GM12878 (cell line): ENCODE data around the gene DIS3L2. TPM values are rescaled to one million over a fixed set of nuclear protein-coding genes. Genes with fewer than 3 reads are reported as not detected.

Experiments
- BCLAF1 ChIP-seq: fragments of 450-650 bp; IDR thresholded peaks from 2 replicates; pipeline ENCODE4 v1.6.1; 2017; ENCODE audit warnings: antibody characterized with exemption, mild to moderate bottlenecking, moderate library complexity
- HSF1 ChIP-seq: fragments of 150-350 bp; IDR thresholded peaks from 2 replicates; pipeline ENCODE4 v1.6.1; 2014; ENCODE audit warnings: mild to moderate bottlenecking, low read depth, low read length
- IRF5 ChIP-seq: fragments of 450-650 bp; IDR thresholded peaks from 2 replicates; pipeline ENCODE4 v1.6.1; 2017; ENCODE audit warnings: borderline replicate concordance
- MTA3 ChIP-seq: IDR thresholded peaks from 2 replicates; pipeline ENCODE4 v1.6.1; 2012; ENCODE audit warnings: low read length, inconsistent platforms, borderline replicate concordance
- SUPT20H ChIP-seq: IDR thresholded peaks from 2 replicates; pipeline ENCODE4 v1.6.1; 2011; ENCODE audit warnings: low read depth, mild to moderate bottlenecking, low read length, moderate library complexity, borderline replicate concordance; ENCODE audit not compliant: control insufficient read depth
- TBL1XR1 ChIP-seq: IDR thresholded peaks from 2 replicates; pipeline ENCODE4 v1.6.1; 2012; ENCODE audit warnings: low read depth, low read length, improper control_type of control experiment
- TCF3 ChIP-seq: IDR thresholded peaks from 2 replicates; pipeline ENCODE4 v1.6.1; 2012; ENCODE audit warnings: low read depth, mild to moderate bottlenecking, low read length, borderline replicate concordance; ENCODE audit not compliant: insufficient read depth
- ZBTB33 ChIP-seq: fragments of 450-650 bp; IDR thresholded peaks from 2 replicates; pipeline ENCODE4 v1.6.1; 2017; ENCODE audit warnings: mild to moderate bottlenecking
- ZNF592 ChIP-seq: fragments of 450-650 bp; IDR thresholded peaks from 2 replicates; pipeline ENCODE4 v1.6.1; 2017; ENCODE audit warnings: mild to moderate bottlenecking, moderate library complexity
- polyA plus RNA-seq, 11 experiments: library from polyadenylated mRNA; depleted of rRNA in 4 of 11; unstranded in 6 of 11; stranded (reverse) in 5 of 11; fragments of >200 nt; fragmentation: Nextera tagmentation in 4 of 11; fragmentation: Illumina TruSeq in 1 of 11; extraction: Ambion mirVana in 4 of 11; extraction: Trizol in 1 of 11; gene quantifications; 1 replicate in 1 of 11; 2 replicates in 10 of 11; pipeline versions ENCODE4 v1.2.1 to v1.2.3, GENCODE V29; 2011 to 2016; ENCODE audit warnings: inconsistent platforms in 2 of 11, missing spikeins in 2 of 11, low read depth in 1 of 11
- total RNA-seq, 4 experiments: library from RNA; depleted of rRNA in 3 of 4; stranded (reverse); fragments of >200 nt in 3 of 4; fragmentation: Illumina TruSeq in 1 of 4; extraction: Trizol in 1 of 4; gene quantifications; 2 replicates each; pipeline versions ENCODE4 v1.2.1 to v1.2.3, GENCODE V29; 2013 to 2021

The DIS3L2 gene
- total and polyA plus RNA-seq, 10 of the 15 experiments (the other 5 are each of a cell fraction or from before 2014, with no cell fraction given): 3.5 to 27.1 (median 16.0) TPM

GRCh38 chr2:232352511-232353091 lies 391.1 kb downstream of the DIS3L2 start (continued):
- TF ChIP-seq ZBTB33 (no peak), BCLAF1 (no peak), IRF5 (no peak), HSF1 (no peak), ZNF592 (no peak), TBL1XR1 (no peak), MTA3 (no peak), TCF3 (no peak), SUPT20H (no peak)
